PC-9 (cell line): ENCODE measurements around the gene KPNA1.

ENCODE experiments used
- CTCF ChIP-seq: fragments of 200-600 bp; sonication (generic); conservative IDR thresholded peaks from 2 replicates; pipeline ENCODE4 v1.6.1; 2017; ENCODE audit warnings: mixed run types, antibody characterized with exemption, mild to moderate bottlenecking, moderate library complexity
- EZH2 ChIP-seq: fragments of 200-600 bp; sonication (generic); IDR thresholded peaks from 2 replicates; pipeline ENCODE4 v1.8.0; 2017; ENCODE audit warnings: antibody characterized with exemption, low read depth

DNA sequence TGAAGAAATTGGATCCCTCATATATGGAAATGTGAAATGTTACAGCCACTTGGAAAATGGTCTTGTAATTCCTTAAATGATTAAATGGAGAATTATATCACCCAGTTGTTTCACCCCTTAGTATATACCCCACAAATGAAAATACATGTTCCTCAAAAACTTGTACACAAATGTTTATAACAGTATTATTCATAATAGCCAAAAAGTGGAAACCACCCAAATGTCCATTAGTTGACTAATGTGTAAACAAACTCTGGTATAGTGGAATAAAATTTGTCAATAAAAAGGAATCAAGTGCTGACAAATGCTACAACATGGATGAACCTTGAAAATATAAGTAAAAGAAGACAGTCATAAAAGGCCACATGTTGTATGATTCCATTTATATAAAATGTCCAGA is 118.2 kb downstream of the KPNA1 start:
- TF ChIP-seq CTCF: no peak
- TF ChIP-seq EZH2: no peak
